HG03039 (cell line): Measurements from ENCODE around the gene TTI1.
"Not testable (repeated sequence)": the region's sequence is repeated elsewhere in the genome, so short reads cannot be mapped to it uniquely, and the experiment has no call there.

Experiments used
- ATAC-seq: cut with Tn5 transposase; IDR thresholded peaks from one replicate; pipeline ENCODE4 v1.9.1; 2021; ENCODE audit warnings: mild to moderate bottlenecking, moderate library complexity; ENCODE audit not compliant: unreplicated experiment

The TTI1 gene

GRCh38 chr20:37970856-37971245 is 62.4 kb downstream of the TTI1 start:
- ATAC-seq = no peak

- ATAC-seq = no peak
Measured at GRCh38 chr20:37969949-37970855, 63.1 kb downstream of the TTI1 start.

GRCh38 chr20:37968841-37969401 is 64.3 kb downstream of the TTI1 start:
- no peak for ATAC-seq

GRCh38 chr20:37963483-37963882 is 69.8 kb downstream of the TTI1 start:
- ATAC-seq = not testable (repeated sequence)

GRCh38 chr20:37961066-37961465 is 72.2 kb downstream of the TTI1 start:
- ATAC-seq = no peak

GRCh38 chr20:37958856-37959520 is 74.3 kb downstream of the TTI1 start:
- ATAC-seq = no peak

- ATAC-seq = no peak
Measured at GRCh38 chr20:37956107-37956585, 77.1 kb downstream of the TTI1 start.

- no peak for ATAC-seq
Measured at GRCh38 chr20:37955511-37955910, 77.7 kb downstream of the TTI1 start.

- ATAC-seq = no peak
Measured at GRCh38 chr20:37954626-37955025, 78.6 kb downstream of the TTI1 start.

GRCh38 chr20:37954190-37954589 is 79.1 kb downstream of the TTI1 start:
- no peak for ATAC-seq

- no peak for ATAC-seq
Measured at GRCh38 chr20:37948956-37949355, 84.3 kb downstream of the TTI1 start.

- ATAC-seq = no peak
Measured at GRCh38 chr20:37947943-37948342, 85.3 kb downstream of the TTI1 start.

GRCh38 chr20:37946946-37947345 is 86.3 kb downstream of the TTI1 start:
- no peak for ATAC-seq

GRCh38 chr20:37945091-37945547 is 88.1 kb downstream of the TTI1 start:
- ATAC-seq = no peak

- ATAC-seq = no peak
Measured at GRCh38 chr20:37944456-37944981, 88.7 kb downstream of the TTI1 start.

GRCh38 chr20:37943501-37944455 is 89.5 kb downstream of the TTI1 start:
- no peak for ATAC-seq

- ATAC-seq = no peak
Measured at GRCh38 chr20:37943033-37943432, 90.2 kb downstream of the TTI1 start.

- ATAC-seq = no peak
Measured at GRCh38 chr20:37941992-37942391, 91.3 kb downstream of the TTI1 start.

- ATAC-seq = no peak
Measured at GRCh38 chr20:37941332-37941731, 91.9 kb downstream of the TTI1 start.

GRCh38 chr20:37940858-37941257 is 92.4 kb downstream of the TTI1 start:
- ATAC-seq = no peak
